Psoas muscle (tissue), 8 donors: ENCODE results near the gene FOXC2. TPM values are rescaled to one million over a fixed set of nuclear protein-coding genes. Genes with fewer than 3 reads are reported as not detected.

Source experiments
- ATAC-seq, 4 donors: fragments of 200-7000 bp; cut with Tn5 transposase; one replicate each; pipeline ENCODE4 v1.9.1; 2020; ENCODE audit warnings: moderate library complexity in 3 of 4, mild to moderate bottlenecking in 2 of 4
- DNase-seq, 2 donors: peaks; one replicate each; pipeline ENCODE4 v3.0.0-alpha.2; 2020
- H3K27ac ChIP-seq: fragments of 200-600 bp; one replicate; pipeline ENCODE4 v1.8.0; 2022
- H3K27me3 ChIP-seq, 3 donors: fragments of 200-600 bp in 1 of 3; one replicate each; pipeline versions ENCODE4 v1.6.1 to v1.8.0; 2013 to 2022; ENCODE audit warnings: low read length in 2 of 3, mild to moderate bottlenecking in 2 of 3, moderate library complexity in 1 of 3; ENCODE audit not compliant: insufficient read depth in 3 of 3
- H3K36me3 ChIP-seq, 2 donors: fragments of 200-600 bp in 1 of 2; one replicate each; pipeline versions ENCODE4 v1.6.1 to v1.8.0; 2013 to 2022; ENCODE audit warnings: low read depth in 1 of 2, mild to moderate bottlenecking in 1 of 2, moderate library complexity in 1 of 2; ENCODE audit not compliant: insufficient read depth in 1 of 2
- H3K4me1 ChIP-seq: fragments of 200-600 bp; one replicate; pipeline ENCODE4 v1.8.0; 2022
- H3K4me3 ChIP-seq: fragments of 200-600 bp; one replicate; pipeline ENCODE4 v1.8.0; 2022; ENCODE audit warnings: mild to moderate bottlenecking
- H3K9me3 ChIP-seq: fragments of 200-600 bp; one replicate; pipeline ENCODE4 v1.8.0; 2022
- CTCF ChIP-seq: fragments of 200-600 bp; IDR thresholded peaks from one replicate; pipeline ENCODE4 v1.8.0; 2022; ENCODE audit warnings: antibody characterized with exemption
- WGBS, 3 donors: extraction: QIAGEN DNeasy Blood & Tissue Kit; methylation state at CpG; one replicate each; pipeline versions ENCODE4 v1.1.6 to v1.1.7; 2013; 5-methylcytosine and 5-hydroxymethylcytosine counted together
- intact Hi-C, 2 donors: fragments of 100-400 bp; cut with DNase I; formaldehyde crosslinking; loops; one replicate each; pipeline versions ENCODE4 v1.11.0 to v1.14.2; 2022
- polyA plus RNA-seq, 3 donors: library from polyadenylated mRNA; stranded (reverse); fragments of 200-250 nt; gene quantifications; one replicate each; pipeline ENCODE4 v1.2.3, GENCODE V29; 2013
- total RNA-seq, 4 donors: library from RNA; stranded (reverse); fragmentation: NEBNext Ultra II Directional in 2 of 4; extraction: Animal tissue kit (Norgen Biotek cat#: 25700) in 2 of 4; gene quantifications; one replicate each; pipeline versions ENCODE4 v1.2.1 to v1.2.4, GENCODE V29; 2021 to 2023
- donor health status: healthy with polysubstance abuse.
- donor health status: DM: no; HTN: no; CAD: no; lungs with moderate emphysema.
- donor health status: Bipolar disorder and iron deficiency.
- donor health status: healthy.
- donor health status: DM: yes; HTN: yes; CAD: no.
- donor health status: DM: no; HTN: no; CAD: no.
- donor health status: DM: no; HTN: no; CAD: no.
- donor health status: DM: yes; HTN: yes; CAD: no.

The FOXC2 gene
- total and polyA plus RNA-seq, 7 donors, result 0.14 to 0.34 (median 0.18) TPM

- intact Hi-C loops, result no loop called here
- DNase-seq (no peak), ATAC-seq (no peak)
- peaks cover 0 to 64% of the 10 kb centered on the region in 2 donors for H3K36me3 ChIP-seq
- H3K4me3 ChIP-seq, result no peak overlapping the region
- H3K9me3 ChIP-seq, result no peaks in the 10 kb centered on the region
- H3K4me1 ChIP-seq, result no peaks in the 10 kb centered on the region
- WGBS, 3 donors, result 91 to 97% (median 91%) methylated on average over 8 of the region's 8 CpGs
- no peak for TF ChIP-seq CTCF
- H3K27me3 ChIP-seq, result no peaks in the 10 kb centered on the region
- no peak overlapping the region for H3K27ac ChIP-seq
These were observed 32.8 kb upstream of the FOXC2 start for GRCh38 chr16:86533767-86534351.

DNA sequence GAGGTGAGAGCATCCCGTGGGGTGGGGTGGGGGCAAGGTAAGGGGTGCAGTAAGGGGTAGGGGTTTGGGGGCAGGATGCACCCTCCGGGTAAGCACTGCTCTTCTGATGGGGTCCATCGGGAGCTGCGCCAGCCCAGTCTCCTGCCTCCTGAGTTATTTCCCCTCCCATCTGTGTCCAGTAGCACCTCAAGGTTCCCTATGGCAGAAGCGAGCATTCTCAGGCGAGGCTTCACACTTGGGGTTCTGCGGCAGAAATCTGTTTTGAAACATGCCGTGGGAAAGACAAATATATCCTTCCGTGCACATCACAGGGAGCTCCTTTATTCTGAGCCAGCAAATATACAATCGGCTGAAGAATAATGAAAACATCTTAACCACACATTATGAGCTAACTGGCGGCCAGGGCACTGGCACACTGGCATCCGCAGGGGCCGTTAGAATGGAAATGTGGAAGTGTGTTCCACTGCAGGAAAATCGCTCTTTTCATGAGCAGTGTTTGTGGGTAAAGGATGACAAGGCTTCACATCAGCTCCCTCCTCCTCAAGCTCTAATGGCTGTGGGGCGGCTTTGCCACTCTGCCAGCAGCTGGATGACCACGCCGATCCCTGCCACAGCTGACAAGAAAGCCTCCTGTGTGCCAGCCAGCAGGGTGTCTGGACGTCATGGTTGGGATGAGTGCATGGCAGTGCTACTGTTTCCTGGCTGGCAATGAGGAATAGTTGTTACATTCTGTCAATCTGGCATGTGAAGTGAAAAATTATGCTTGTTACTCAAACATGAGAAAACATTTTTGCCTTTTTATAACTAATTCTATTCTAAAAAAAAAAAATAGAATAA, 31.6 kb upstream of the FOXC2 start:
- DNase-seq (no peak), ATAC-seq (peak in 3 of 4 donors; percentile 60 to 77 (median 74))
- 67 to 69% (median 67%) methylated on average over 18 of the region's 18 CpGs for WGBS, 3 donors
- intact Hi-C loops, result no loop called here
- H3K4me1 ChIP-seq, result no peaks in the 10 kb centered on the region
- H3K4me3 ChIP-seq, result no peak overlapping the region
- no peaks in the 10 kb centered on the region for H3K27me3 ChIP-seq
- peaks cover 2 to 72% of the 10 kb centered on the region in 2 donors for H3K36me3 ChIP-seq
- no peak for TF ChIP-seq CTCF
- H3K27ac ChIP-seq, result no peak overlapping the region
- H3K9me3 ChIP-seq, result no peaks in the 10 kb centered on the region

DNA sequence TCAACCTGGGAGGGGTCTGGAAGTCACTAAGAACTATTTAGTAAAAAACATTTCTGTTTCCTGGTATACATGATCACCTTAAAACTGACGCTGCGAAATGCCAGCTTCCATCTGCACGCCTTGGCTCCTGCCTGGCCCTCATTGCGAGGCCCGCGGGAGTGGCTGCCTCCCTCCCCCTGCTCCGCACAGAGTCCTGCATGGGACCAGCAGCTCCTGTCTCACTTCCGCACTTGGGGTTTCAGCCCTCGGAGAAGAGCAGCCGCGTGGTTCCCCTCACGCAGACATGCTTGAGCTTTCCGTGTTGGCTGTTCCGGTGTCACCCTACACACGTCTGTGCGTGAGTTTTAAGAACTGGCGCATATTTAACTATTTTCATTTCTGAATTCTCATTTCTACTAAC, 30.0 kb upstream of the FOXC2 start:
- no peaks in the 10 kb centered on the region for H3K27me3 ChIP-seq
- no peaks in the 10 kb centered on the region for H3K4me1 ChIP-seq
- no peak overlapping the region for H3K27ac ChIP-seq
- 97 to 98% (median 98%) methylated on average over 17 of the region's 17 CpGs for WGBS, 3 donors
- ATAC-seq (no peak), DNase-seq (no peak)
- peaks cover 2 to 81% of the 10 kb centered on the region in 2 donors for H3K36me3 ChIP-seq
- no peak overlapping the region for H3K4me3 ChIP-seq
- no peak for TF ChIP-seq CTCF
- intact Hi-C loops, result no loop called here
- no peaks in the 10 kb centered on the region for H3K9me3 ChIP-seq

DNA sequence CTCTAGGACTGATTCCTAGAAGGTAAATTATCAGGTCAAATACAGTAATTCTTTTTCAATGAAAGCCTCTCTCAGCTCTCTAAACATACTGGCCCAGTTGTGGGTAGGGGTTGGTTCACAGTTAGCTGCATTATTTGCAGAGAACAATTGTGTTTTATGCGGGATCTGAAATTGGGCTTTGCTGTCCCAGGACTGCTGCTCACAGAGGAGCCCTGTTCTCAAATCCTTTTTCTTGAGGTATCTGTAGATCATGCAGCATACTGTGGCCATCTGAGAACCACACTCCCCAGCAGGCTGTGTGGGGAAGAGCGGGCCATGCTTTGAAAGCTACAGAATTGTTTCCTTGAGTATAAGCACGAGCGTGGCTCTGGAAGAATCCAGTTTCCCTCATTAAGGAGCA, 29.1 kb upstream of the FOXC2 start:
- H3K9me3 ChIP-seq, result no peaks in the 10 kb centered on the region
- H3K27me3 ChIP-seq, result no peaks in the 10 kb centered on the region
- no peak overlapping the region for H3K27ac ChIP-seq
- H3K36me3 ChIP-seq, result peaks cover 2 to 81% of the 10 kb centered on the region in 2 donors
- no peak for ATAC-seq
- no peaks in the 10 kb centered on the region for H3K4me1 ChIP-seq
- DNase-seq, result no peak
- intact Hi-C loops, result no loop called here
- H3K4me3 ChIP-seq, result no peak overlapping the region
- TF ChIP-seq CTCF, result no peak
- 96 to 98% (median 97%) methylated on average over 4 of the region's 4 CpGs for WGBS, 3 donors
